NCI-H1092 (cell line): ENCODE data around the gene GTF3C5.
"Not testable (repeated sequence)": the region's sequence is repeated elsewhere in the genome, so short reads cannot be mapped to it uniquely, and the experiment has no call there.

Experiments
- DNase-seq: peaks from one replicate; lab custom pipeline; 2025; lab: John Stamatoyannopoulos, UW

Gene GTF3C5

GRCh38 chr9:133071484-133072150 lies 40.8 kb downstream of the GTF3C5 start:
- no peak for DNase-seq

- not testable (repeated sequence) for DNase-seq
Observed at GRCh38 chr9:133072210-133072609, 41.4 kb downstream of the GTF3C5 start.

GRCh38 chr9:133073086-133074014 lies 42.6 kb downstream of the GTF3C5 start:
- DNase-seq: no peak

GRCh38 chr9:133074111-133074651 lies 43.4 kb downstream of the GTF3C5 start:
- no peak for DNase-seq

GRCh38 chr9:133075925-133076630 lies 45.3 kb downstream of the GTF3C5 start:
- no peak for DNase-seq

GRCh38 chr9:133076691-133077090 lies 45.9 kb downstream of the GTF3C5 start:
- no peak for DNase-seq

- DNase-seq: no peak
Observed at GRCh38 chr9:133078486-133078885, 47.7 kb downstream of the GTF3C5 start.

GRCh38 chr9:133080161-133080560 lies 49.4 kb downstream of the GTF3C5 start:
- DNase-seq: no peak

GRCh38 chr9:133080786-133081779 lies 50.3 kb downstream of the GTF3C5 start:
- DNase-seq: not testable (repeated sequence)

GRCh38 chr9:133081957-133082644 lies 51.3 kb downstream of the GTF3C5 start:
- DNase-seq: not testable (repeated sequence)

GRCh38 chr9:133083688-133084087 lies 52.9 kb downstream of the GTF3C5 start:
- DNase-seq: not testable (repeated sequence)

- DNase-seq: not testable (repeated sequence)
Observed at GRCh38 chr9:133086212-133086860, 55.5 kb downstream of the GTF3C5 start.

- no peak for DNase-seq
Observed at GRCh38 chr9:133086894-133087293, 56.1 kb downstream of the GTF3C5 start.

GRCh38 chr9:133087429-133088145 lies 56.8 kb downstream of the GTF3C5 start:
- no peak for DNase-seq

GRCh38 chr9:133088146-133088750 lies 57.5 kb downstream of the GTF3C5 start:
- DNase-seq: no peak

GRCh38 chr9:133088756-133089155 lies 58.0 kb downstream of the GTF3C5 start:
- no peak for DNase-seq

GRCh38 chr9:133089271-133089671 lies 58.5 kb downstream of the GTF3C5 start:
- DNase-seq: peak; percentile 51

GRCh38 chr9:133090187-133090586 lies 59.4 kb downstream of the GTF3C5 start:
- no peak for DNase-seq
